D721Med (cell line): ENCODE results near the gene TMEM150B.

Source experiments
- DNase-seq: peaks from one replicate; pipeline ENCODE4 v3.0.0; 2011; ENCODE audit warnings: low spot score; ENCODE audit not compliant: insufficient read length
- FAIRE-seq: peaks from 2 replicates; lab custom pipeline; 2011; peaks lifted over from hg19 to GRCh38; lab: Jason Lieb, UNC
- TF ChIP-seq, protein P1 (sequence below): IDR thresholded peaks from 2 replicates; pipeline ENCODE4 v1.5.1; 2012; ENCODE audit warnings: mild to moderate bottlenecking, control low read depth; ENCODE audit not compliant: insufficient read depth; ENCODE audit errors: missing control alignments

The TMEM150B gene

DNA sequence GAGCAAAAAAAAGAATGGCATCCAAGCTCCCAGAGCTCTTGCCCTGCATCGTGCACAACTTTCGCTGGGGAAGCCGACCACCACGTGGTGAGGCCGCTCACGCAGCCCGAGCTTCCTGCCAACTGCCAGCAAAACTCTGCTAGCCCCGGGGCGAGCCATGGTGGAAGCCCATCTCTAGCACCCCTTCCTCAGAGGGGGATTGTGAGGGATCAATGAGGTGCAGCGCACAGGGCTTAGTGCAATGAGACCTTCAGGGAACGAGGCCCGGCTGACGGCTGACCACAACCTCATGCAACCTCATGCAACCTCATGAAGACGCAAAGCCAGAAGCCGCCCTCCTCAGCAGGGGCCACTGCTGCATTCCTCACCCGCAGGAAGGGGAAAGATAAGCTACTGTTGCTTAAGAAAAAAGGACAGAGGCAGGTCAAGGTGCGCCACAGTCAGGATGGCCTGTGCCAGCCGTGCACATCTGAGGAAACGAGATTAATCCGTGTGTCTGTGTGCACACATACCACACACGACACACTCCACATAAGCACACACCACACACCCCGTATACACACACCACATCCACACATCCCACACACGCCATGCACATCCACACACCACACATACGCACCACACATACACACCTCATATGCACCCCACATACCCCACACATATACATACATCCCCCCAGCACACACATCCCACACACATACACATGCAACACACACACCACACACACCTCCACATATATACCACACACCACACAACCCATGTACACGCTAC lies 54.8 kb downstream of the TMEM150B start:
- FAIRE-seq (no peak), DNase-seq (no peak)
- TF ChIP-seq, protein P1, sequence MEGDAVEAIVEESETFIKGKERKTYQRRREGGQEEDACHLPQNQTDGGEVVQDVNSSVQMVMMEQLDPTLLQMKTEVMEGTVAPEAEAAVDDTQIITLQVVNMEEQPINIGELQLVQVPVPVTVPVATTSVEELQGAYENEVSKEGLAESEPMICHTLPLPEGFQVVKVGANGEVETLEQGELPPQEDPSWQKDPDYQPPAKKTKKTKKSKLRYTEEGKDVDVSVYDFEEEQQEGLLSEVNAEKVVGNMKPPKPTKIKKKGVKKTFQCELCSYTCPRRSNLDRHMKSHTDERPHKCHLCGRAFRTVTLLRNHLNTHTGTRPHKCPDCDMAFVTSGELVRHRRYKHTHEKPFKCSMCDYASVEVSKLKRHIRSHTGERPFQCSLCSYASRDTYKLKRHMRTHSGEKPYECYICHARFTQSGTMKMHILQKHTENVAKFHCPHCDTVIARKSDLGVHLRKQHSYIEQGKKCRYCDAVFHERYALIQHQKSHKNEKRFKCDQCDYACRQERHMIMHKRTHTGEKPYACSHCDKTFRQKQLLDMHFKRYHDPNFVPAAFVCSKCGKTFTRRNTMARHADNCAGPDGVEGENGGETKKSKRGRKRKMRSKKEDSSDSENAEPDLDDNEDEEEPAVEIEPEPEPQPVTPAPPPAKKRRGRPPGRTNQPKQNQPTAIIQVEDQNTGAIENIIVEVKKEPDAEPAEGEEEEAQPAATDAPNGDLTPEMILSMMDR = no peak

DNA sequence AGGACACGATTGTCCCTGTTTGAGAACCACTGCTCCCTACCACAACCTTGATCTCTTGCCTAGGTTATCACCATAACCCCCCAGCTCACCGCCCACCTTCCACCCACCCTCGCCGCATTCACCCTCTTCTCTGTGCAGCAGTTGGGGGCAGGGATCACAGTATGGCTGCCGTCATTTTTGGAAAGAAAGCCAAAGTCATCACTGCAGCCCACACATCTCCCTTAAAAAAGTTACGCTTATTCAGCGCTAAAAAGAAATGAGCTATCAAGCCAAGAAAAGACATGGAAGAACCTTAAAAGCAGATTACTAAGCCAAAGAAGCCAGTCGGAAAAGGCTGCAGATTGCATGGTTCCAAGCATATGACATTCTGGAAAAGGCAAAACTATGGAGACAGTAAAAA lies 55.8 kb downstream of the TMEM150B start:
- TF ChIP-seq, protein P1 = no peak
- DNase-seq (no peak), FAIRE-seq (no peak)

GRCh38 chr19:55266840-55267239 lies 58.3 kb downstream of the TMEM150B start:
- no peak for DNase-seq
- TF ChIP-seq, protein P1 = no peak
- no peak for FAIRE-seq

DNA sequence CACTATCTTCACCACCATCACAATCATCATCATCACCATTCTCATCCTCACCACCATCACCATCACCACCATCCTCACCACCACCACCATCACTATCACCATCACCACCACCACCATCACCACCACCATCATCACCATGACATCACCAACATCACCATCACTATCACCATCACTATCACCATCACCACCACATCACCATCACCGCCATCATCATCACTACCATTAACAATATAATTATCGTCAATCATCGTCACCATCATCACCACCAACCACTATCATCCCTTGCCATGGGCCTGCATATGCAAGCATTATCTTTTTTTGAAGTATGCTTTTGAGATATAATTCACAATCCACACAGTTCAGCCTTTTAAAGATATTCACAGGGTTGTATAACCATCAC lies 58.7 kb downstream of the TMEM150B start:
- no peak for FAIRE-seq
- no peak for DNase-seq
- TF ChIP-seq, protein P1 = no peak

DNA sequence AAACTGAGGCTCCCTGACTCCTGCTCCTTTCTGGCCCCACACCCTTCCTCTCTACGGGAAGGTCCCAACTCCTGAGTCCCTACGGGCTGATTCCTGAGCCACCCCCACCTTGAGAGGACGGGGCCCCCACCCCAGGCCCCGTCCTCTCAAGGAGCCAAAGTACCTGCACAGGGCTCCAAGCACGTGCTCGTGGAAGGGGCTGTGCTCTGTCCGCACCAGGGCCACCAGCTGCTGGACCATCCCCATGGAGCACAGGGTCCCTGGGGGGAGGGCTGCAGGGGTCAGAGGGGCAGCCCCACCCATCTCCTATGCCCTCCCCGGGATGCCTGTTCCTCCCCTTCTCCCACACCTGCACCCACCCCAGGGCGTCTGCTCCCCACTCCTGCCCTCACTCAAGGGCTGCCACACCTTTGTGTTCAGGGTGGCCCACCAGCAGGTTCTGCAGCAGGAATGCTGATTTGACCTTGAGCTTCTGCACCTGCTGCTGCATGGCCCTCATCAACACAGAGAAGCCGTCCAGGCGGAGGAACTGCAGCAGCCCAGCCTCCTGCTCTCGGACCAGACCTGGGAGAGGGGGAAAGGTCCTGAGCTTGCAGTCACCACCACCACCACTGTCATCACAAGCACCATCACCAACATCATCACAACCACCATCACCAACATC lies 59.3 kb downstream of the TMEM150B start:
- FAIRE-seq = no peak
- DNase-seq = no peak
- TF ChIP-seq, protein P1 = no peak

GRCh38 chr19:55265173-55265572 lies 60.0 kb downstream of the TMEM150B start:
- DNase-seq (no peak), FAIRE-seq (no peak)
- TF ChIP-seq, protein P1 = no peak

DNA sequence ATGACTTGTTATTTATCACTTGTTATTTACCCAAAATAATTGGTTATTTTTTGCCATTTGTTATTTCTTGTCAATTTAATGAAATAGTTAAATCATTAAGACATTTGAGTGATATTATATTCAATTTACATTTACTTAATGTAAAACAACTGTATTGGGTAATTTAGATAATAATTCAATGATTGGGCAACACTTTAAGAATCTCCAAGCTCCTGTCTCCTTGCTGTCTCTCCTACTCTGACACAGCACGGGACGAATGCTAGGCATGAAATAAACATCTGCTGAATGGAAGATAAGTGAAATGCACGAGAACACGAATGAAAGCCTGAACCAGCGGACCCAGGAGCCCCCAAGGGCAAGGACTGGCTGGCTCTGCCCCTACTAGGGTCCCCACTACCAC lies 60.6 kb downstream of the TMEM150B start:
- DNase-seq (no peak), FAIRE-seq (no peak)
- TF ChIP-seq, protein P1 = no peak
